H9 (cell line): ENCODE results near the gene TTLL1. TPM values are rescaled to one million over a fixed set of nuclear protein-coding genes. Genes with fewer than 3 reads are reported as not detected.
A peak's percentile ranks its signal among the peaks of the same experiment; 100 is the strongest.

ENCODE experiments used
- DNase-seq: peaks from one replicate; pipeline ENCODE4 v3.0.0-alpha.2; 2017
- H2AFZ ChIP-seq: one replicate; pipeline ENCODE4 v1.6.1; 2013; ENCODE audit warnings: mild to moderate bottlenecking, low read length, control low read depth, moderate library complexity
- H2AK5ac ChIP-seq: 2 replicates; pipeline ENCODE4 v1.6.1; 2013; ENCODE audit warnings: low read length, control low read depth, mixed read lengths; ENCODE audit not compliant: insufficient read length
- H2BK120ac ChIP-seq: one replicate; pipeline ENCODE4 v1.6.1; 2013; ENCODE audit warnings: low read depth, mild to moderate bottlenecking, low read length, control low read depth, inconsistent platforms; ENCODE audit not compliant: poor library complexity, severe bottlenecking
- H2BK12ac ChIP-seq: 2 replicates; pipeline ENCODE4 v1.6.1; 2013; ENCODE audit warnings: low read length, control low read depth, mixed read lengths, low read depth; ENCODE audit not compliant: insufficient read length
- H2BK15ac ChIP-seq: 2 replicates; pipeline ENCODE4 v1.6.1; 2013; ENCODE audit warnings: low read depth, low read length, control low read depth
- H2BK20ac ChIP-seq: one replicate; pipeline ENCODE4 v1.6.1; 2013; ENCODE audit warnings: low read depth, mild to moderate bottlenecking, low read length, control low read depth, inconsistent platforms; ENCODE audit not compliant: poor library complexity, severe bottlenecking
- H2BK5ac ChIP-seq: 2 replicates; pipeline ENCODE4 v1.6.1; 2013; ENCODE audit warnings: low read length, control low read depth, mixed read lengths; ENCODE audit not compliant: insufficient read length
- H3K14ac ChIP-seq: 2 replicates; pipeline ENCODE4 v1.6.1; 2013; ENCODE audit warnings: low read length, control low read depth; ENCODE audit not compliant: insufficient read depth
- H3K18ac ChIP-seq: 2 replicates; pipeline ENCODE4 v1.6.1; 2013; ENCODE audit warnings: low read depth, mild to moderate bottlenecking, mixed read lengths, low read length, control low read depth; ENCODE audit not compliant: insufficient read length
- H3K23ac ChIP-seq: 2 replicates; pipeline ENCODE4 v1.6.1; 2013; ENCODE audit warnings: low read length, control low read depth, mixed read lengths, low read depth; ENCODE audit not compliant: insufficient read length
- H3K23me2 ChIP-seq: 2 replicates; pipeline ENCODE4 v1.6.1; 2013; ENCODE audit warnings: low read depth, mild to moderate bottlenecking, mixed read lengths, low read length, control low read depth; ENCODE audit not compliant: insufficient read length, poor library complexity, severe bottlenecking
- H3K27ac ChIP-seq: 2 replicates; pipeline ENCODE4 v1.5.1; 2013; ENCODE audit warnings: low read length, control low read depth, mixed read lengths, low read depth; ENCODE audit not compliant: insufficient read length
- H3K27me3 ChIP-seq: 2 replicates; pipeline ENCODE4 v1.6.1; 2013; ENCODE audit warnings: low read length, control low read depth, inconsistent platforms; ENCODE audit not compliant: insufficient read depth
- H3K4ac ChIP-seq: 2 replicates; pipeline ENCODE4 v1.6.1; 2013; ENCODE audit warnings: low read depth, mild to moderate bottlenecking, control low read depth, inconsistent platforms, low read length, moderate library complexity
- H3K4me1 ChIP-seq: 2 replicates; pipeline ENCODE4 v1.6.1; 2013; ENCODE audit warnings: low read length, control low read depth, inconsistent platforms; ENCODE audit not compliant: insufficient read depth
- H3K4me2 ChIP-seq: 2 replicates; pipeline ENCODE4 v1.6.1; 2013; ENCODE audit warnings: low read length, control low read depth, mixed read lengths; ENCODE audit not compliant: insufficient read length, insufficient read depth
- H3K56ac ChIP-seq: 2 replicates; pipeline ENCODE4 v1.6.1; 2013; ENCODE audit warnings: low read depth, mild to moderate bottlenecking, mixed read lengths, low read length, control low read depth; ENCODE audit not compliant: insufficient read length
- H3K79me1 ChIP-seq: 2 replicates; pipeline ENCODE4 v1.6.1; 2013; ENCODE audit warnings: low read depth, mild to moderate bottlenecking, moderate library complexity, low read length, control low read depth, inconsistent platforms; ENCODE audit not compliant: insufficient read depth, poor library complexity, severe bottlenecking
- H3K79me2 ChIP-seq: 2 replicates; pipeline ENCODE4 v1.6.1; 2013; ENCODE audit warnings: low read length, control low read depth, inconsistent platforms; ENCODE audit not compliant: insufficient read depth
- H3K9ac ChIP-seq: 2 replicates; pipeline ENCODE4 v1.6.1; 2013; ENCODE audit warnings: low read length, control low read depth, mixed read lengths; ENCODE audit not compliant: insufficient read length; ENCODE audit errors: extremely low read depth
- H3K9me3 ChIP-seq: one replicate; pipeline ENCODE4 v1.6.1; 2013; ENCODE audit warnings: low read depth, low read length, inconsistent platforms; ENCODE audit not compliant: control insufficient read depth
- H3T11ph ChIP-seq: one replicate; pipeline ENCODE4 v1.6.1; 2013; ENCODE audit warnings: mild to moderate bottlenecking, low read length, control low read depth, inconsistent platforms
- H4K20me1 ChIP-seq: one replicate; pipeline ENCODE4 v1.6.1; 2013; ENCODE audit not compliant: control insufficient read depth, insufficient read length, insufficient read depth
- H4K5ac ChIP-seq: 2 replicates; pipeline ENCODE4 v1.6.1; 2013; ENCODE audit warnings: low read depth, mild to moderate bottlenecking, mixed read lengths, low read length, control low read depth; ENCODE audit not compliant: insufficient read length
- H4K8ac ChIP-seq: replicated peaks from 2 replicates; pipeline ENCODE4 v1.6.1; 2013; ENCODE audit warnings: low read length, control low read depth, mixed read lengths, low read depth; ENCODE audit not compliant: insufficient read length
- H4K91ac ChIP-seq: 2 replicates; pipeline ENCODE4 v1.6.1; 2013; ENCODE audit warnings: low read depth, mild to moderate bottlenecking, moderate library complexity, mixed read lengths, low read length, control low read depth; ENCODE audit not compliant: insufficient read length
- H3K27ac Mint-ChIP-seq, 3 experiments: 2 replicates in 2 of 3; 3 replicates in 1 of 3; pipeline ENCODE4 v1.8.0; 2020 to 2021; ENCODE audit warnings: mixed read lengths in 3 of 3, mild to moderate bottlenecking in 1 of 3, moderate library complexity in 1 of 3
- H3K27me3 Mint-ChIP-seq: 2 replicates; pipeline ENCODE4 v1.8.0; 2021; ENCODE audit warnings: low read depth, mild to moderate bottlenecking, moderate library complexity, mixed read lengths
- H3K36me3 Mint-ChIP-seq, 3 experiments: 2 replicates in 2 of 3; 3 replicates in 1 of 3; pipeline ENCODE4 v1.8.0; 2020 to 2021; ENCODE audit warnings: low read depth in 3 of 3, mixed read lengths in 3 of 3; ENCODE audit not compliant: insufficient read depth in 1 of 3
- H3K4me1 Mint-ChIP-seq, 2 experiments: 2 replicates each; pipeline ENCODE4 v1.8.0; 2020; ENCODE audit warnings: mixed read lengths in 2 of 2
- H3K4me3 Mint-ChIP-seq, 2 experiments: 2 replicates in 1 of 2; 3 replicates in 1 of 2; pipeline ENCODE4 v1.8.0; 2020 to 2021; ENCODE audit warnings: mild to moderate bottlenecking in 2 of 2, mixed read lengths in 2 of 2, moderate library complexity in 1 of 2
- H3K9me3 Mint-ChIP-seq, 2 experiments: 2 replicates in 1 of 2; 3 replicates in 1 of 2; pipeline ENCODE4 v1.8.0; 2020; ENCODE audit warnings: mild to moderate bottlenecking in 2 of 2, mixed read lengths in 2 of 2, moderate library complexity in 1 of 2
- CTCF ChIP-seq: fragments of 200-600 bp; sonication (generic); conservative IDR thresholded peaks from 3 replicates; pipeline ENCODE4 v1.8.0; 2021; ENCODE audit warnings: antibody characterized with exemption, mild to moderate bottlenecking
- WGBS: extraction: QIAGEN DNeasy Blood & Tissue Kit; methylation state at CpG from one replicate; pipeline ENCODE4 v1.1.7; 2013; ENCODE audit warnings: missing lambda C conversion rate, low lambda C conversion rate, mixed read lengths; ENCODE audit not compliant: insufficient read length; ENCODE audit errors: extremely low coverage; 5-methylcytosine and 5-hydroxymethylcytosine counted together
- total RNA-seq: library from RNA; stranded (reverse); gene quantifications from 2 replicates; pipeline ENCODE4 v1.2.1, GENCODE V29; 2021

Gene TTLL1
- total RNA-seq, 1 experiment from 2014 or later = 4.1 TPM

GRCh38 chr22:43036282-43036829, 52.8 kb downstream of the TTLL1 start:
- H3K27me3 ChIP-seq = no peaks in the 10 kb centered on the region
- DNase-seq = no peak
- no peak overlapping the region for H3K56ac ChIP-seq
- H3K4me1 Mint-ChIP-seq = peaks cover 3 to 17% of the 10 kb centered on the region in 2 experiments
- H3K9ac ChIP-seq = no peak overlapping the region
- peak overlapping the region in 2 of 3 experiments; percentile 15 to 64; a peak in 2 of 7 replicates for H3K27ac Mint-ChIP-seq
- no peak overlapping the region for H3K23ac ChIP-seq
- H3K14ac ChIP-seq = no peak overlapping the region
- no peak overlapping the region for H3K4me2 ChIP-seq
- H3K9me3 ChIP-seq = no peaks in the 10 kb centered on the region
- no CpG with 5 or more reads among the region's 19 CpGs for WGBS
- no peak overlapping the region for H2AFZ ChIP-seq
- H4K91ac ChIP-seq = no peak overlapping the region
- H3K4me3 Mint-ChIP-seq = no peak overlapping the region
- H3K18ac ChIP-seq = no peak overlapping the region
- H3K9me3 Mint-ChIP-seq = no peaks in the 10 kb centered on the region; a peak in 1 of 5 replicates
- no peak overlapping the region for H2BK5ac ChIP-seq
- H4K5ac ChIP-seq = no peak overlapping the region
- TF ChIP-seq CTCF = no peak
- no peaks in the 10 kb centered on the region for H3K4me1 ChIP-seq
- H3K23me2 ChIP-seq = no peaks in the 10 kb centered on the region
- no peaks in the 10 kb centered on the region for H4K20me1 ChIP-seq
- no peak overlapping the region for H2BK12ac ChIP-seq
- H4K8ac ChIP-seq = no peak overlapping the region
- H3K79me2 ChIP-seq = no peaks in the 10 kb centered on the region
- no peak overlapping the region for H3K27ac ChIP-seq
- no peak overlapping the region for H3T11ph ChIP-seq
- no peak overlapping the region for H2BK20ac ChIP-seq
- H3K4ac ChIP-seq = no peak overlapping the region
- no peak overlapping the region for H2AK5ac ChIP-seq
- no peaks in the 10 kb centered on the region for H3K79me1 ChIP-seq
- H3K36me3 Mint-ChIP-seq = no peaks in the 10 kb centered on the region
- no peaks in the 10 kb centered on the region for H3K27me3 Mint-ChIP-seq
- no peak overlapping the region for H2BK15ac ChIP-seq
- H2BK120ac ChIP-seq = no peak overlapping the region
